Tibial artery (tissue), 4 donors: ENCODE results near the gene DEFB131B.
"Not testable (repeated sequence)": the region's sequence is repeated elsewhere in the genome, so short reads cannot be mapped to it uniquely, and the experiment has no call there.

Source experiments
- DNase-seq, 2 donors: peaks; one replicate each; pipeline ENCODE4 v3.0.0-alpha.2; 2019
- H3K27ac ChIP-seq, 2 donors: fragments of 200-600 bp; sonication (generic) in 1 of 2; 1 replicate in 1 of 2; 2 replicates in 1 of 2; pipeline ENCODE4 v1.5.1; 2018 to 2019; ENCODE audit warnings: mild to moderate bottlenecking in 1 of 2
- H3K27me3 ChIP-seq, 2 donors: fragments of 200-600 bp; sonication (generic) in 1 of 2; one replicate each; pipeline versions ENCODE4 v1.5.1 to v1.6.0; 2016 to 2019
- H3K36me3 ChIP-seq, 3 donors: fragments of 200-600 bp; sonication (generic) in 2 of 3; one replicate each; pipeline ENCODE4 v1.5.1; 2016 to 2019; ENCODE audit warnings: mild to moderate bottlenecking in 2 of 3
- H3K4me1 ChIP-seq, 4 donors: fragments of 200-600 bp; sonication (generic) in 2 of 4; 1 replicate in 3 of 4; 2 replicates in 1 of 4; pipeline ENCODE4 v1.5.1; 2016 to 2019
- H3K4me3 ChIP-seq, 2 donors: fragments of 200-600 bp; sonication (generic) in 1 of 2; 1 replicate in 1 of 2; 2 replicates in 1 of 2; pipeline ENCODE4 v1.5.1; 2018 to 2019; ENCODE audit warnings: mild to moderate bottlenecking in 2 of 2
- H3K9me3 ChIP-seq, 3 donors: fragments of 200-600 bp; sonication (generic) in 1 of 3; one replicate each; pipeline ENCODE4 v1.5.1; 2016 to 2019
- CTCF ChIP-seq, 2 experiments: fragments of 200-600 bp in 1 of 2; fragments of 450-650 bp in 1 of 2; IDR thresholded peaks; one replicate each; pipeline ENCODE4 v1.5.1; 2017 to 2019; ENCODE audit warnings: antibody characterized with exemption in 2 of 2, mild to moderate bottlenecking in 1 of 2, moderate library complexity in 1 of 2
- intact Hi-C: fragments of 100-400 bp; cut with DNase I; formaldehyde crosslinking; loops from one replicate; pipeline ENCODE4 v1.15.0; 2023; ENCODE audit warnings: low total_unique reads

Gene DEFB131B

DNA sequence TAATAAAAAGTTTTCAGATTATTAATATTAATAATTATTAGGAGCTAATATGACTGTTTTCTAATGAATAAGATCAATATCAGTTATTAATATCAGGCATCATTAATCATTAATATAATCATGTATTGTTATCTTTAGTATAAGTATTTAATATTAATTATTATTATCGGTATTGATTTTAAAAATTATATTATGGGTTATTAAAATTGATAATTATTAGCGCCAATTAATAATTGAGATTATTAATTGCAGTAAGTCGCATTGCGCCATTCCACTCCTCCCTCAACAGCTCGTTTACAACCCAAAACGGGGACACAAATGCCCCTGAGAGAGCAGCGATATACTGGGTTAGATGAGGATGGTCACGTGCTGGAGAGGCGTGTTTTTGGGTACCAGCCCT is 30.0 kb downstream of the DEFB131B start:
- Histone ChIP-seq H3K9me3 (no peaks in the 10 kb centered on the region), H3K4me3 (no peak overlapping the region), H3K36me3 (peaks cover 16 to 52% (median 42%) of the 10 kb centered on the region in 3 donors), H3K4me1 (no peaks in the 10 kb centered on the region), H3K27me3 (no peaks in the 10 kb centered on the region), H3K27ac (no peak overlapping the region)
- TF ChIP-seq CTCF (IDR thresholded peaks at IDR 0.05), result no peak
- no peak for DNase-seq
- intact Hi-C loops, result no loop called here

DNA sequence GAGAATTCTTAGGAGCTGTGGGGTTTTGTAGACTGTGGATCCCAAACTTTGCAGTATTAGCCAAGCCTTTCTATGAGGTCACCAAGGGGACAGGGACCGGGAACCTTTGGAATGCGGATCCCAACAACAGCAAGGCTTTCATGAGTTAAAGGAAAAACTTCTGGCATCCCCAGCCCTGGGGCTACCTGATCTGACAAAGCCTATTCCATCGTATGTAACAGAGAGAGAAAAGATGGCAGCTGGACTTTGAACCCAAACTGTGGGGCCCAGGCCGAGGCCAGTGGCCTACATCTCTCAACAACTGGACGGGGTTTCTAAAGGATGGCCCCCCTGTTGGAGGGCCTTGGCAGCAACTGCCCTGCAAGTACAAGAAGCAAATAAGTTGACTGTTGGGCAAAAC is 32.5 kb downstream of the DEFB131B start:
- H3K27ac ChIP-seq, DNase-seq, intact Hi-C loops, H3K4me3 ChIP-seq, H3K9me3 ChIP-seq, H3K4me1 ChIP-seq, H3K27me3 ChIP-seq: not testable (repeated sequence)
- peaks cover 31 to 55% (median 45%) of the 10 kb centered on the region in 3 donors for H3K36me3 ChIP-seq

GRCh38 chr11:71911321-71911985 is 33.2 kb downstream of the DEFB131B start:
- intact Hi-C loops, H3K9me3 ChIP-seq, H3K27me3 ChIP-seq, DNase-seq, H3K4me3 ChIP-seq, H3K4me1 ChIP-seq, H3K27ac ChIP-seq: not testable (repeated sequence)
- H3K36me3 ChIP-seq, result peaks cover 35 to 58% (median 51%) of the 10 kb centered on the region in 3 donors

GRCh38 chr11:71911986-71912340 is 33.7 kb downstream of the DEFB131B start:
- H3K9me3 ChIP-seq, intact Hi-C loops, H3K27ac ChIP-seq, H3K4me1 ChIP-seq, H3K4me3 ChIP-seq, DNase-seq, H3K27me3 ChIP-seq: not testable (repeated sequence)
- peaks cover 33 to 63% (median 53%) of the 10 kb centered on the region in 3 donors for H3K36me3 ChIP-seq

- no peak for DNase-seq
- intact Hi-C loops, result no loop called here
- Histone ChIP-seq H3K27ac (no peak overlapping the region), H3K27me3 (no peaks in the 10 kb centered on the region), H3K4me1 (no peaks in the 10 kb centered on the region), H3K9me3 (no peaks in the 10 kb centered on the region), H3K36me3 (peaks cover 46 to 83% (median 62%) of the 10 kb centered on the region in 3 donors), H3K4me3 (no peak overlapping the region)
- no peak for TF ChIP-seq CTCF (IDR thresholded peaks at IDR 0.05)
Observed at GRCh38 chr11:71913756-71914526, 35.7 kb downstream of the DEFB131B start.

GRCh38 chr11:71914617-71915189 is 36.5 kb downstream of the DEFB131B start:
- Histone ChIP-seq H3K36me3 (peaks cover 46 to 84% (median 62%) of the 10 kb centered on the region in 3 donors), H3K9me3 (no peaks in the 10 kb centered on the region), H3K4me3 (no peak overlapping the region), H3K4me1 (no peaks in the 10 kb centered on the region), H3K27me3 (no peaks in the 10 kb centered on the region), H3K27ac (no peak overlapping the region)
- no peak for TF ChIP-seq CTCF (IDR thresholded peaks at IDR 0.05)
- no peak for DNase-seq
- intact Hi-C loops, result no loop called here

- Histone ChIP-seq H3K27ac (no peak overlapping the region), H3K36me3 (peaks cover 48 to 64% (median 54%) of the 10 kb centered on the region in 3 donors), H3K4me1 (no peaks in the 10 kb centered on the region), H3K4me3 (no peak overlapping the region), H3K27me3 (no peaks in the 10 kb centered on the region), H3K9me3 (no peaks in the 10 kb centered on the region)
- DNase-seq, result no peak
- intact Hi-C loops, result no loop called here
- no peak for TF ChIP-seq CTCF (IDR thresholded peaks at IDR 0.05)
Observed at GRCh38 chr11:71917646-71918140, 39.4 kb downstream of the DEFB131B start.
